Left lung (tissue), 10 donors: ENCODE results near the gene HLA-DMB. TPM values are rescaled to one million over a fixed set of nuclear protein-coding genes. Genes with fewer than 3 reads are reported as not detected.
A peak's percentile ranks its signal among the peaks of the same experiment; 100 is the strongest.

Source experiments
- ATAC-seq: fragments of 200-7000 bp; cut with Tn5 transposase; one replicate; pipeline ENCODE4 v1.9.1; 2020; ENCODE audit warnings: moderate library complexity
- DNase-seq, 4 donors: peaks; one replicate each; pipeline ENCODE4 v3.0.0-alpha.2; 2013 to 2020
- H3K27ac ChIP-seq, 2 donors: fragments of 200-600 bp; sonication (generic) in 1 of 2; one replicate each; pipeline versions ENCODE4 v1.5.0 to v1.8.0; 2020 to 2021
- H3K27me3 ChIP-seq, 2 donors: fragments of 200-600 bp; sonication (generic) in 1 of 2; one replicate each; pipeline versions ENCODE4 v1.5.0 to v1.8.0; 2020 to 2021
- H3K36me3 ChIP-seq, 2 donors: fragments of 200-600 bp; sonication (generic) in 1 of 2; one replicate each; pipeline versions ENCODE4 v1.5.0 to v1.8.0; 2020 to 2021
- H3K4me1 ChIP-seq, 2 donors: fragments of 200-600 bp; one replicate each; pipeline ENCODE4 v1.8.0; 2021
- H3K4me3 ChIP-seq, 2 donors: fragments of 200-600 bp; sonication (generic) in 1 of 2; one replicate each; pipeline versions ENCODE4 v1.5.0 to v1.8.0; 2020 to 2021; ENCODE audit warnings: mild to moderate bottlenecking in 1 of 2
- H3K9me3 ChIP-seq, 2 donors: fragments of 200-600 bp; sonication (generic) in 1 of 2; one replicate each; pipeline versions ENCODE4 v1.5.0 to v1.8.0; 2020 to 2021
- CTCF ChIP-seq, 2 donors: fragments of 200-600 bp; sonication (generic) in 1 of 2; IDR thresholded peaks; one replicate each; pipeline versions ENCODE4 v1.5.0 to v1.8.0; 2021; ENCODE audit warnings: antibody characterized with exemption in 2 of 2
- intact Hi-C, 2 donors: fragments of 100-400 bp; cut with DNase I; formaldehyde crosslinking; loops; one replicate each; pipeline versions ENCODE4 v1.11.2 to v1.14.2; 2022
- polyA plus RNA-seq, 6 donors: library from polyadenylated mRNA; unstranded; fragments of 120-200 nt; gene quantifications; one replicate each; pipeline ENCODE4 v1.2.1, GENCODE V29; 2013; ENCODE audit not compliant: insufficient read length in 6 of 6
- total RNA-seq, 2 donors: library from RNA; stranded (reverse); fragmentation: NEBNext Ultra II Directional; extraction: Animal tissue kit (Norgen Biotek cat#: 25700); gene quantifications; one replicate each; pipeline ENCODE4 v1.2.1, GENCODE V29; 2021
- donor health status: DM: no; HTN: yes; CAD: no.
- donor health status: DM: no; HTN: no; CAD: no.

HLA-DMB gene
- total and polyA plus RNA-seq, 8 donors, result 7.4 to 91.0 (median 11.1) TPM

DNA sequence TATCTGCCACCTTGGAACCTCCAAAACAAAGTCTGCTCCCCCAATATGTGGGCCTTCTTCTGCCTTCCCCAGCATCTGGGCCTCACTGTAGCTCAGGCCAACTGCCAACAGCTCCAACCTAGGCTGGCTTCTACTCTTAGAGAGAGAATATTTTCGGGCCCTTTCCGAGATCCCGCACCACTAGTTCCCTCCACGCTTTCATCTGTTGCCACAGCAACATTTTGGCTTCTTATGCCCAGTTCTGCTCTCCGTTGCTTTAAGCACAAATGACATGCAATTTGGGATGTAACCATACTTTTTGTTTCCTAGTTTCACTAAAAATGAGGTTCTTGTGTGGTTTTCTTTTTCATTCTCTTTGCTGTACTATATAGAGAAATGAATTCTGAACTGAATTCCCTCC lies 53.2 kb downstream of the HLA-DMB start:
- H3K27ac ChIP-seq, result no peak overlapping the region
- ATAC-seq, result no peak
- no peak for TF ChIP-seq CTCF (IDR thresholded peaks at IDR 0.05)
- no peaks in the 10 kb centered on the region for H3K9me3 ChIP-seq
- DNase-seq, result no peak
- no peaks in the 10 kb centered on the region for H3K27me3 ChIP-seq
- H3K4me1 ChIP-seq, result peaks cover 0 to 19% of the 10 kb centered on the region in 2 donors
- no peaks in the 10 kb centered on the region for H3K36me3 ChIP-seq
- H3K4me3 ChIP-seq, result no peak overlapping the region
- intact Hi-C loops, result loop anchor here in 1 of 2 donors (5.0 kb wide), 1 partner anchor 95 kb away; no protein-coding TSS in a partner anchor

DNA sequence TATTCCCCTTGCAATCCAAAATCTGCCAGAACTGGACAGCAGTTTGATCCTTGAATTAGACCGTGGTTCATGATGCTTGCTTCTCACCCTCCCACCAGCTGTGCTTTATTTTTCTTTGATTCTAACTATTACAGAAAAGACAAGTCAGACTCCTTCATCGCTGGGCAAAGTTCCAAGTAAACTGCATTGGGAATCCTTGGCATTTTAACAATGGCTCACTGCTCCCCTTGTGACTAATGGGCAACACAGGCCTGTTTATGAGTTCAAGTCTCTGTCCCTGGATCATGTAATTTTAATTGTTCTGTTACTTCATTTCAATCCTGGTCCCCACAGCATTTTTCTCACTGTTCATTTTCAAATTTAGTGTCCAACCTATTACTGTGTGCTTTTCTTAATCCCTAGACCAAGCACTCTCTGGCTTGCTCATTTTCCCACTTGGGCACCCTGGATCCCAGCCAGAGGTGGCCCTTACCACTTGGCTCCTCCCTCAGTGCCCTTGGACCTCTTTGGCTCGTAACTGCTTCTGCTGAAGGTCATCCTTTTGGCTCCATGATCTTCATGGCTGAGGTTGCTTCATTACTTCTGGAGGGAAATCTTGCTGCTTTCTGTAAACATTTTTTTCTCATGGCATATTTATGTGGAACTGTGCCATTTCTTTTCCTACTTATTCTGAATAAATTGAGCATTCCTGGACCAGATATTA lies 54.0 kb downstream of the HLA-DMB start:
- Histone ChIP-seq H3K27me3 (no peaks in the 10 kb centered on the region), H3K27ac (no peak overlapping the region), H3K4me3 (no peak overlapping the region), H3K36me3 (no peaks in the 10 kb centered on the region), H3K4me1 (peaks cover 0 to 19% of the 10 kb centered on the region in 2 donors), H3K9me3 (no peaks in the 10 kb centered on the region)
- ATAC-seq (no peak), DNase-seq (no peak)
- intact Hi-C loops, result loop anchor here in 1 of 2 donors (5.0 kb wide), 1 partner anchor 95 kb away; no protein-coding TSS in a partner anchor
- no peak for TF ChIP-seq CTCF (IDR thresholded peaks at IDR 0.05)

- no peaks in the 10 kb centered on the region for H3K9me3 ChIP-seq
- DNase-seq, result peak in 2 of 4 donors; percentile 62 to 78
- ATAC-seq, result peak; percentile 79
- peaks cover 0 to under 1% of the 10 kb centered on the region in 2 donors for H3K27me3 ChIP-seq
- intact Hi-C loops, result loop anchor here in 1 of 2 donors (5.0 kb wide), 1 partner anchor 97 kb away; no protein-coding TSS in a partner anchor
- peaks cover 0 to 19% of the 10 kb centered on the region in 2 donors for H3K4me1 ChIP-seq
- no peak overlapping the region for H3K27ac ChIP-seq
- H3K36me3 ChIP-seq, result no peaks in the 10 kb centered on the region
- H3K4me3 ChIP-seq, result no peak overlapping the region
- TF ChIP-seq CTCF (IDR thresholded peaks at IDR 0.05), result peak; percentile 48 to 55
Measured at GRCh38 chr6:32885698-32886286, 55.0 kb downstream of the HLA-DMB start.

Other genes with a start within 250 kb of the HLA-DMB start
- gene HLA-DQA2, start 199.6 kb downstream of the HLA-DMB start, total RNA-seq, result 1 to 10 TPM in 1 of 2 donors, under 1 TPM in 1; 0.37 to 7.0 TPM
- gene HLA-DQA2, start 199.6 kb downstream of the HLA-DMB start, polyA plus RNA-seq, result 1 to 10 TPM in 4 of 6 donors, under 1 TPM in 2; 0.57 to 2.2 (median 1.4) TPM
- gene HLA-DQB2, start 177.5 kb downstream of the HLA-DMB start, total RNA-seq, result 10 to 100 TPM in 1 of 2 donors, 1 to 10 TPM in 1; 1.5 to 31.3 TPM
- gene HLA-DQB2, start 177.5 kb downstream of the HLA-DMB start, polyA plus RNA-seq, result 1 to 10 TPM in 3 of 6 donors, under 1 TPM in 2, not detected in 1; 0.47 to 2.0 (median 1.2) TPM
- gene HLA-DOB, start 124.0 kb downstream of the HLA-DMB start, total RNA-seq, result 1 to 10 TPM; 1.5 to 2.8 TPM
- under 1 TPM; 0.24 to 0.79 (median 0.49) TPM for gene HLA-DOB, start 124.0 kb downstream of the HLA-DMB start, polyA plus RNA-seq
- 10 to 100 TPM; 75.9 to 90.0 TPM for gene TAP2, start 102.3 kb downstream of the HLA-DMB start, total RNA-seq
- 10 to 100 TPM; 14.3 to 24.7 (median 15.9) TPM for gene TAP2, start 102.3 kb downstream of the HLA-DMB start, polyA plus RNA-seq
- gene PSMB8, start 97.0 kb downstream of the HLA-DMB start, total RNA-seq, result 100 to 1,000 TPM in 1 of 2 donors, 10 to 100 TPM in 1; 93.6 to 122 TPM
- 10 to 100 TPM; 37.9 to 46.2 (median 41.4) TPM for gene PSMB8, start 97.0 kb downstream of the HLA-DMB start, polyA plus RNA-seq
- 10 to 100 TPM; 79.3 to 99.2 TPM for gene TAP1, start 87.3 kb downstream of the HLA-DMB start, total RNA-seq
- gene TAP1, start 87.3 kb downstream of the HLA-DMB start, polyA plus RNA-seq, result 10 to 100 TPM; 19.0 to 22.5 (median 20.1) TPM
- 10 to 100 TPM; 50.0 to 67.9 TPM for gene PSMB9, start 86.8 kb downstream of the HLA-DMB start, total RNA-seq
- 10 to 100 TPM; 12.9 to 17.9 (median 15.4) TPM for gene PSMB9, start 86.8 kb downstream of the HLA-DMB start, polyA plus RNA-seq
- 100 to 1,000 TPM; 128 to 159 TPM for gene HLA-DMA, start 12.1 kb upstream of the HLA-DMB start, total RNA-seq
- gene HLA-DMA, start 12.1 kb upstream of the HLA-DMB start, polyA plus RNA-seq, result 10 to 100 TPM in 5 of 6 donors, 1 to 10 TPM in 1; 9.4 to 26.3 (median 17.1) TPM
- gene BRD2, start 27.6 kb upstream of the HLA-DMB start, total RNA-seq, result 100 to 1,000 TPM; 125 to 174 TPM
- gene BRD2, start 27.6 kb upstream of the HLA-DMB start, polyA plus RNA-seq, result 100 to 1,000 TPM; 282 to 317 (median 302) TPM
- 10 to 100 TPM; 15.3 to 20.6 TPM for gene HLA-DOA, start 68.6 kb upstream of the HLA-DMB start, total RNA-seq
- 1 to 10 TPM; 1.8 to 3.3 (median 2.9) TPM for gene HLA-DOA, start 68.6 kb upstream of the HLA-DMB start, polyA plus RNA-seq
- 100 to 1,000 TPM; 354 to 476 TPM for gene HLA-DPA1, start 132.6 kb upstream of the HLA-DMB start, total RNA-seq
- gene HLA-DPA1, start 132.6 kb upstream of the HLA-DMB start, polyA plus RNA-seq, result 10 to 100 TPM; 14.9 to 46.7 (median 32.0) TPM
- gene HLA-DPB1, start 135.0 kb upstream of the HLA-DMB start, total RNA-seq, result 100 to 1,000 TPM; 206 to 326 TPM
- 10 to 100 TPM; 15.2 to 30.3 (median 24.1) TPM for gene HLA-DPB1, start 135.0 kb upstream of the HLA-DMB start, polyA plus RNA-seq